Ishikawa (cell line): ENCODE data around the gene CYS1.

Experiments used
- CEBPB ChIP-seq: IDR thresholded peaks from 2 replicates; pipeline ENCODE4 v1.6.1; 2012
- CREB1 ChIP-seq: IDR thresholded peaks from 2 replicates; pipeline ENCODE4 v1.6.1; 2012; ENCODE audit warnings: low read depth
- EGR1 ChIP-seq: IDR thresholded peaks from 2 replicates; pipeline ENCODE4 v1.6.1; 2012
- EP300 ChIP-seq: IDR thresholded peaks from 2 replicates; pipeline ENCODE4 v1.6.1; 2012; ENCODE audit warnings: borderline replicate concordance
- FOXM1 ChIP-seq: IDR thresholded peaks from 2 replicates; pipeline ENCODE4 v1.6.1; 2012; ENCODE audit warnings: low read depth, borderline replicate concordance
- NFIC ChIP-seq: IDR thresholded peaks from 2 replicates; pipeline ENCODE4 v1.6.1; 2012
- RAD21 ChIP-seq: IDR thresholded peaks from 2 replicates; pipeline ENCODE4 v1.6.1; 2012; ENCODE audit warnings: low read depth
- REST ChIP-seq: IDR thresholded peaks from 2 replicates; pipeline ENCODE4 v1.6.1; 2012; ENCODE audit warnings: low read depth, mild to moderate bottlenecking
- TAF1 ChIP-seq: IDR thresholded peaks from 2 replicates; pipeline ENCODE4 v1.6.1; 2012; ENCODE audit warnings: low read depth, mild to moderate bottlenecking
- TCF12 ChIP-seq: IDR thresholded peaks from 2 replicates; pipeline ENCODE4 v1.6.1; 2012; ENCODE audit warnings: low read depth
- TEAD4 ChIP-seq: IDR thresholded peaks from 2 replicates; pipeline ENCODE4 v1.6.1; 2012
- YY1 ChIP-seq: IDR thresholded peaks from 2 replicates; pipeline ENCODE4 v1.6.1; 2012; ENCODE audit warnings: low read depth
- ZBTB7A ChIP-seq: IDR thresholded peaks from 2 replicates; pipeline ENCODE4 v1.6.1; 2012; ENCODE audit warnings: low read depth
- TF ChIP-seq, protein P1 (sequence below): IDR thresholded peaks from 2 replicates; pipeline ENCODE4 v1.6.1; 2012
- TF ChIP-seq, protein P2 (sequence below): IDR thresholded peaks from 2 replicates; pipeline ENCODE4 v1.6.1; 2012

The CYS1 gene

DNA sequence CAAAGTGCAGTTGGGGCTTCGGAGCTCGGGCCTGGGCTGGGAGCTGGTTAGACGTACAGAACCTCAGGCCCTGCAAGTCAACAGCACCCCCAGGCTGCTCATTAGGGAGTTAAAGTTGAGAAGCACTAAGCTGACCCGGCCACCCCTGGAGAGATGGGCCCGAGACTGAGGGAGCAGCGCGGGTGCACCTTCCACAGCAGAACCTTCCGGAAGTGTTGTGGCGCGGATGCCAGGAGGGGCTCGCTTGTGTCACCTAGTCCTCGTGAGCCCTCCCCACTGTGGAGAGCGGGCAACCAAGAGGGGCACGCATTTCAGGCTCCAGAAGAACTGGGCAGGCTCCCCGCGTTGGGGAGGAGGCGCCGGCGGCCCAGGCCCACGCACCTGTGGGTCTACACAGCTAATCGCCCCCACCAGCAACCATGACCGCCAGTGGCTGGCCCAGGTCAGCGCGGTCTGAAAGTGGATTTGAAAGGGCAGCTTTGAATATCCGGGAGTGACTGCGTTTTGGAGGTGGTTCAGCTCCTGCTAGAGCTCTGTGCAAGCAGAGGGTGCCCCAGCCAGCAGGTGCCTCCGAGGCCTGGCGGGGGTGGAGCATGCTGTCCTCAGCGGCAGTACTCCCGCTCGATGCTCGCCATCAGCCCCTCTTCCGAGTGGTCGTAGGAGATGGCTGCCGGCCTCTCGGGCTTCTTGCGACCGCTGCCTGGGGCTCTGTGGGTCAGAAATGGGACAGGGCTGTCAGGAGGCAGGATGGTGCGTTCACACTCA lies 21.8 kb downstream of the CYS1 start:
- TF ChIP-seq TCF12: no peak
- TF ChIP-seq, protein P1, sequence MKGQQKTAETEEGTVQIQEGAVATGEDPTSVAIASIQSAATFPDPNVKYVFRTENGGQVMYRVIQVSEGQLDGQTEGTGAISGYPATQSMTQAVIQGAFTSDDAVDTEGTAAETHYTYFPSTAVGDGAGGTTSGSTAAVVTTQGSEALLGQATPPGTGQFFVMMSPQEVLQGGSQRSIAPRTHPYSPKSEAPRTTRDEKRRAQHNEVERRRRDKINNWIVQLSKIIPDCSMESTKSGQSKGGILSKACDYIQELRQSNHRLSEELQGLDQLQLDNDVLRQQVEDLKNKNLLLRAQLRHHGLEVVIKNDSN: no peak
- no peak for TF ChIP-seq TAF1
- no peak for TF ChIP-seq NFIC
- no peak for TF ChIP-seq YY1
- TF ChIP-seq RAD21: no peak
- TF ChIP-seq REST: no peak
- TF ChIP-seq ZBTB7A: no peak
- no peak for TF ChIP-seq EP300
- no peak for TF ChIP-seq CEBPB
- no peak for TF ChIP-seq TEAD4
- TF ChIP-seq EGR1: no peak
- TF ChIP-seq CREB1: no peak
- TF ChIP-seq, protein P2, sequence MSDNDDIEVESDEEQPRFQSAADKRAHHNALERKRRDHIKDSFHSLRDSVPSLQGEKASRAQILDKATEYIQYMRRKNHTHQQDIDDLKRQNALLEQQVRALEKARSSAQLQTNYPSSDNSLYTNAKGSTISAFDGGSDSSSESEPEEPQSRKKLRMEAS: no peak
- no peak for TF ChIP-seq FOXM1

- TF ChIP-seq TEAD4 (peak; percentile 53; the same call in 1 of the 2 replicates), TAF1 (no peak), NFIC (no peak), CREB1 (no peak), TCF12 (no peak), RAD21 (no peak), ZBTB7A (0 out of 2 replicates have a peak, but pooled peaks have one; percentile 56), REST (0 out of 2 replicates have a peak, but pooled peaks have one; percentile 22), EP300 (no peak), EGR1 (peak; percentile 77), YY1 (no peak), FOXM1 (no peak), CEBPB (no peak)
- TF ChIP-seq, protein P1: no peak
- TF ChIP-seq, protein P2: no peak
Measured at GRCh38 chr2:10057231-10058107, 22.7 kb downstream of the CYS1 start.

- TF ChIP-seq NFIC: no peak
- TF ChIP-seq RAD21: no peak
- TF ChIP-seq, protein P1: no peak
- TF ChIP-seq CEBPB: no peak
- TF ChIP-seq FOXM1: no peak
- TF ChIP-seq TCF12: no peak
Measured at GRCh38 chr2:10056439-10056838, 23.8 kb downstream of the CYS1 start.

DNA sequence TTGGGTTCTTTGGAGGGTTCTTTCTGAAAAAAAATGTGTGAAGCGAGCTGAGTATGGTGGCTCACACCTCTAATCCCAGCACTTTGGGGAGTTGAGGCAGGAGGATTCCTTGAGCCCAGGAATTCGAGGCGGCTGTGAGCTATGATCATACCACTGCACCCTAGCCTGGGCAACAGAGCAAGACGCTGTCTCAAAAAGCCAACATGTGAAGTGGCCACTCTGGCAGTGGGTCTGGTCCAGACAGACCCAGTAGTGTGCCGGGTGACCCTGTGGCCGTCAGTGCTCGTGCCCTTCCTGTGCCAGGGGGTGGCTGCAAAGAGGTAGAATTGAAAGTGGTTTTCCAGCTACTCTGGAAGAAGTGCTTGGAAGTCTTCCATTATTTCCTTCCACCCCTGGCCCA lies 25.2 kb downstream of the CYS1 start:
- TF ChIP-seq YY1 (no peak), EGR1 (no peak), REST (no peak), TEAD4 (no peak)
